HG03095 (cell line): Measurements from ENCODE around the gene LAMC2.
"Not testable (repeated sequence)": the region's sequence is repeated elsewhere in the genome, so short reads cannot be mapped to it uniquely, and the experiment has no call there.

Experiments
- ATAC-seq: cut with Tn5 transposase; IDR thresholded peaks from one replicate; pipeline ENCODE4 v1.9.1; 2021; ENCODE audit warnings: moderate library complexity; ENCODE audit not compliant: unreplicated experiment

LAMC2 gene

DNA sequence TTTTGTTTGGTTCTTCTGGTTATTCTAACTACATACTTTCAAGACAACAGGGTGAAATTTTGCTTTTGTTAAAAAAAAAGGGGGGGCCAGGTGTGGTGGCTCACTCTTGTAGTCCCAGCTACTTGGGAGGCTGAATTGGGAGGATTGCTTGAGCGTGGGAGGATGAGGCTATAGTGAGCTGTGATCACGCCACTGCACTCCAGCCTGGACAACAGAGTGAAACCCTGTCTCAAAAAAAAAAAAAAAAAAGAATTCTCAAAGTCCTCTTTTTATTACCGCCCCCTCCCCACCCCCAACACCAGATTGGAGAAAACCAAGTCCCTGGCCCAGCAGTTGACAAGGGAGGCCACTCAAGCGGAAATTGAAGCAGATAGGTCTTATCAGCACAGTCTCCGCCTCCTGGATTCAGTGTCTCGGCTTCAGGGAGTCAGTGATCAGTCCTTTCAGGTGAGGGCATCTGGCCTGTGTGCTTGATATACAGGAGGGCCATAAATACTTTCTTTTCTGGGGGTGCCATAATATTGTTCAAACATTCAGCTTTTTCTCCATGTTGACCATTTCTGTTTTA, 50.2 kb downstream of the LAMC2 start:
- no peak for ATAC-seq

DNA sequence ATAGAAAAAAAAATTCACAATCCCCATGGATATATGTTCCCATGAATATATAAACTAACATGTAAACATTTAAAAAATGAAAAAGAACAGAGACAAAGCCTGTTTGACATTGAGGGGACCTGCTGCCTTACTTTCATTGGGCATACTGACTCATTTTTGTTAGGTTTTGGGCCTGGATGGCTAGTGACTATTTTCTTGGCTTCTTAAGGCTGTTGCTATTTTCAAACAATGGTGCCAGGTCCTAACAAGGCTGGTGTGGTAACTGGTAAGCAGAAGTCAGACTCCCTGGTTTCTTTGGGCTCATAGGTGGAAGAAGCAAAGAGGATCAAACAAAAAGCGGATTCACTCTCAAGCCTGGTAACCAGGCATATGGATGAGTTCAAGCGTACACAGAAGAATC, 51.0 kb downstream of the LAMC2 start:
- no peak for ATAC-seq

DNA sequence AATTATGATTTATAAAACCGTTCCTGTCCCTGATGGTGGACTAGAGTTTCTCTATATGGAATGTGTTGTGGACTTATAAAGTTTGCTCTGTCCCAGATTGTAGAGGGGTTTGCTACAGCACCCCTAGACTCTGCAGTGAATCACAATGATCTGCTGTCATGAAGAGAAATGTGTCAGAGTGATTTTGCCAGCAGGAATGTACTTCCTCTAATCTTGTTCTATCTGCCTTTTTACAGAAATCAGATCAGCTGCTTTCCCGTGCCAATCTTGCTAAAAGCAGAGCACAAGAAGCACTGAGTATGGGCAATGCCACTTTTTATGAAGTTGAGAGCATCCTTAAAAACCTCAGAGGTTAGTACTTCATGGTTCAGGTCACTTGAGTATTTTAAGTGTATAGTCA, 52.0 kb downstream of the LAMC2 start:
- no peak for ATAC-seq

DNA sequence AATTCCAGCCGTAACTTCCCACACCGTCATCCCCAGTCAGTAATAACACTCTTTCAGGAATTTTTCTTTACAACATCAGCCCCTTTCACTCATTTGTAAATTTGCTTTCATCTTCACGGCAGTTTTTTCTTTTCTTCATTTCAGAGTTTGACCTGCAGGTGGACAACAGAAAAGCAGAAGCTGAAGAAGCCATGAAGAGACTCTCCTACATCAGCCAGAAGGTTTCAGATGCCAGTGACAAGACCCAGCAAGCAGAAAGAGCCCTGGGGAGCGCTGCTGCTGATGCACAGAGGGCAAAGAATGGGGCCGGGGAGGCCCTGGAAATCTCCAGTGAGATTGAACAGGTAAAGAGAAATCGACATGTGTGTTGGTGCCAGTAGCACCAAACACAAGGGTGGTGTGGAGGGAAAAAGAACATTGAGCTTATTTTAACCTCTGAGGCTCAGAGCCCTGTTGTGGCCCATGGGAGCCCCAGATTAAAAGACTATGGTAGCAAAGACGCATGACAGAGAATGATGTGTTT, 53.2 kb downstream of the LAMC2 start:
- ATAC-seq: no peak

DNA sequence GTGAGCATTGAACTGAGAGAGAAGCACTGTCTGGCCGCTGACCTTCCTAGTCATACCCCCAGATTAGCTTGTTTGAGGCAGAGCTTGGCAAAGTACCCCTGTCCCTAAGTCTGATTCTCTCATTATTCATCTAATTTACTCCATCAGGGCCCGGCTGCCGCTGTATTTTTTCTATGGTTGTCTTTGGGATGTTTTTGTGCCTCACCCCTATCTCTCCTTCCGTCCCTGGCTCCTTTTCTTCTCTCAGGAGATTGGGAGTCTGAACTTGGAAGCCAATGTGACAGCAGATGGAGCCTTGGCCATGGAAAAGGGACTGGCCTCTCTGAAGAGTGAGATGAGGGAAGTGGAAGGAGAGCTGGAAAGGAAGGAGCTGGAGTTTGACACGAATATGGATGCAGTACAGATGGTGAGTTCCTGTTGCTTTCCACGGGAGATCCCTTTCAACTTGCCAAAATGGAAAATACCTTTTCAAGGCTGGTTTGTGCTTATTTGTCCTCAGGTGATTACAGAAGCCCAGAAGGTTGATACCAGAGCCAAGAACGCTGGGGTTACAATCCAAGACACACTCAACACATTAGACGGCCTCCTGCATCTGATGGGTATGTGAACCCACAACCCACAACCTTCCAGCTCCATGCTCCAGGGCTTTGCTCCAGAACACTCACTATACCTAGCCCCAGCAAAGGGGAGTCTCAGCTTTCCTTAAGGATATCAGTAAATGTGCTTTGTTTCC, 53.9 kb downstream of the LAMC2 start:
- ATAC-seq: no peak

DNA sequence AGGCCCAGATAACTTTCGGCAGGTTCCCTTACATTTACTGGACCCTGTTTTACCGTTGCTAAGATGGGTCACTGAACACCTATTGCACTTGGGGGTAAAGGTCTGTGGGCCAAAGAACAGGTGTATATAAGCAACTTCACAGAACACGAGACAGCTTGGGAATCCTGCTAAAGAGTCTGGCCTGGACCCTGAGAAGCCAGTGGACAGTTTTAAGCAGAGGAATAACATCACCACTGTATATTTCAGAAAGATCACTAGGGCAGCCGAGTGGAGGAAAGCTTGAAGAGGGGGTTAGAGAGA, 54.4 kb downstream of the LAMC2 start:
- ATAC-seq: no peak

DNA sequence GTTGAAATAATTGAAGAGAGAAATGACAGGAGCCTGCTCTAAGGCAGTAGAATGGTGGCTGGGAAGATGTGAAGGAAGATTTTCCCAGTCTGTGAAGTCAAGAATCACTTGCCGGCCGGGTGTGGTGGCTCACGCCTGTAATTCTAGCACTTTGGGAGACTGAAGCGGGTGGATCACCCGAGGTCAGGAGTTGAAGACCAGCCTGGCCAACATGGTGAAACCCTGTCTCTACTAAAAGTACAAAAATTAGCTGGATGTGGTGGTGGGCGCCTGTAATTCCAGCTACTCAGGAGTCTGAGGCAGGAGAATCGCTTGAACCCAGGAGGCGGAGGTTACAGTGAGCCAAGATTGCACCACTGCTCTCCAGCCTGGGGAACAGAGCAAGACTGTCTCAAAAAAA, 54.8 kb downstream of the LAMC2 start:
- not testable (repeated sequence) for ATAC-seq

DNA sequence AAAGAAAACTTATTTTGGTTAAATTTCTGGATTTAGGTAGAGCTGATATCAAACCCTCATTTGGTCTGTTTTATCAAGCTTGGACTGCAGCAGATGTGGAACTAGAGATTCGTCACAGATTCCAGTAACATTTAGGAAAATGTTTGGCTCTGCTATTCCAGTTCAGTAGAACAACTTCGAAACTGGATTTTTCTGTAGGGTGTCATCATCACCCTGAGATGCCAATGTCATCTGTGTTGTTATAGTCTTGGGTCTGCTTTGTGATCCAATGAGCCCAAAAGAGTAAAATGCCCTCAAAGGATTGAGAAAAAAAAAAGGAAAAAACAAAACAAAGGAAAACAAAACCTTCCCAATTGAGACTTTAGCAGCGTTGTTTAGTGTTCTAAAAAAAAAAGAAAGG, 55.4 kb downstream of the LAMC2 start:
- ATAC-seq: no peak

DNA sequence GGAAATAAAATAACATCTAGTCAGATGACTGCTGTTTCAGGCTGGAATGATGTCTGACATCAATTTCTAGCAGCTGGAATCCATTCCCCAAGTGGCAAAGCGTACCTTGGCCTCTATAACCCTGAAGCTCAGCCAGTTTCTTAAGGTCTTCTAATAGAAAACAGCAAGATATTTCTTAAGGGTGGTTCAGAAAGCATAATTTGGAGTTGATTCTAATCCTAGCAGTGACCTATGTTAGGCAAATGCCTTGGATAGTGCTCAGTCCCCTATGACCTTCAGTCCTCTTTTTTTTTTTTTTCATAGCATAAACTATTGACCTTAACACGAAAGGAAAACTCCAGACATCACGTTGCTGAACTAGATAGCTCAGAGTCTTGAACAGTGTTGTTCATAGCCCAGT, 56.5 kb downstream of the LAMC2 start:
- no peak for ATAC-seq

DNA sequence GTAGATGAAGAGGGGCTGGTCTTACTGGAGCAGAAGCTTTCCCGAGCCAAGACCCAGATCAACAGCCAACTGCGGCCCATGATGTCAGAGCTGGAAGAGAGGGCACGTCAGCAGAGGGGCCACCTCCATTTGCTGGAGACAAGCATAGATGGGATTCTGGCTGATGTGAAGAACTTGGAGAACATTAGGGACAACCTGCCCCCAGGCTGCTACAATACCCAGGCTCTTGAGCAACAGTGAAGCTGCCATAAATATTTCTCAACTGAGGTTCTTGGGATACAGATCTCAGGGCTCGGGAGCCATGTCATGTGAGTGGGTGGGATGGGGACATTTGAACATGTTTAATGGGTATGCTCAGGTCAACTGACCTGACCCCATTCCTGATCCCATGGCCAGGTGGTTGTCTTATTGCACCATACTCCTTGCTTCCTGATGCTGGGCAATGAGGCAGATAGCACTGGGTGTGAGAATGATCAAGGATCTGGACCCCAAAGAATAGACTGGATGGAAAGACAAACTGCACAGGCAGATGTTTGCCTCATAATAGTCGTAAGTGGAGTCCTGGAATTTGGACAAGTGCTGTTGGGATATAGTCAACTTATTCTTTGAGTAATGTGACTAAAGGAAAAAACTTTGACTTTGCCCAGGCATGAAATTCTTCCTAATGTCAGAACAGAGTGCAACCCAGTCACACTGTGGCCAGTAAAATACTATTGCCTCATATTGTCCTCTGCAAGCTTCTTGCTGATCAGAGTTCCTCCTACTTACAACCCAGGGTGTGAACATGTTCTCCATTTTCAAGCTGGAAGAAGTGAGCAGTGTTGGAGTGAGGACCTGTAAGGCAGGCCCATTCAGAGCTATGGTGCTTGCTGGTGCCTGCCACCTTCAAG, 57.3 kb downstream of the LAMC2 start:
- ATAC-seq: no peak

DNA sequence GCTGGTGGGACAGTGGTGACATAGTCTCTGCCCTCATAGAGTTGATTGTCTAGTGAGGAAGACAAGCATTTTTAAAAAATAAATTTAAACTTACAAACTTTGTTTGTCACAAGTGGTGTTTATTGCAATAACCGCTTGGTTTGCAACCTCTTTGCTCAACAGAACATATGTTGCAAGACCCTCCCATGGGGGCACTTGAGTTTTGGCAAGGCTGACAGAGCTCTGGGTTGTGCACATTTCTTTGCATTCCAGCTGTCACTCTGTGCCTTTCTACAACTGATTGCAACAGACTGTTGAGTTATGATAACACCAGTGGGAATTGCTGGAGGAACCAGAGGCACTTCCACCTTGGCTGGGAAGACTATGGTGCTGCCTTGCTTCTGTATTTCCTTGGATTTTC, 58.4 kb downstream of the LAMC2 start:
- no peak for ATAC-seq

DNA sequence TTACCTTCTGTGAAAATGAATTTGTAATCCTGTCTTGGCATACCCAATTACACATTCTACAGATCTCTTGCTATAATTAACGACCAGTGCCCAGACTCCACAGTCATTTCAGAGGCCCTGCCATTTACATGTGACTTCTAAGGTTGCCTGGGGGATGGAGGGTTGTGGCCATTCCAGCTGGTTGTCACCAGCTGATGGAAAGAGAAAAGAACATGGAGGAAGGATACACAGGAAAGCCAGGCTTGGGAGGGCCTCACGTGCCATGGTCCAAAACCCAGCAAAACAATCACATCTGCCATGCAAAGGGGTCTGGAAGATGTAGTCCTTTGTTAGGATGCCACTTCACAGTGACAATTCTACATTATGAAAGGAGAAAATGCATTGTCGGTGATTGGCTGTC, 59.3 kb downstream of the LAMC2 start:
- ATAC-seq: no peak

DNA sequence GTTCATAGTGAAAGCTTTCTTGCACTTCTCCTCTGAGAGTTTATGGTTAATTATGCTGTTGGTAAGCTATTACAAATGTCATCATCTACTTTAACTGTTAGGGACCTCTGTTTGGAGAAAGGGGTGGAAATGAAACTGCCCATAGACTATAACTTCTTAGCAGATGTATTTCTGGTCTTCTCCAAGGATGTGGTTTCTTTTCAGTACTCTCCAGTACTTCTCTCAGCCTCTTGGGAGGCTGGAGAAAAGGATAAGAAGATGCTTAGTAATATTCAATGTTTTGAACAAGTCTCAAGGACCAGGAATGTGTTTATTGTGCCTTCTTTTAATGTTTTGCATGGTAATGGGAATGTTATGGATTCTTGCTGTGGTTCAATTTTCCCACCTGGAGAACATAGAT, 60.4 kb downstream of the LAMC2 start:
- no peak for ATAC-seq

DNA sequence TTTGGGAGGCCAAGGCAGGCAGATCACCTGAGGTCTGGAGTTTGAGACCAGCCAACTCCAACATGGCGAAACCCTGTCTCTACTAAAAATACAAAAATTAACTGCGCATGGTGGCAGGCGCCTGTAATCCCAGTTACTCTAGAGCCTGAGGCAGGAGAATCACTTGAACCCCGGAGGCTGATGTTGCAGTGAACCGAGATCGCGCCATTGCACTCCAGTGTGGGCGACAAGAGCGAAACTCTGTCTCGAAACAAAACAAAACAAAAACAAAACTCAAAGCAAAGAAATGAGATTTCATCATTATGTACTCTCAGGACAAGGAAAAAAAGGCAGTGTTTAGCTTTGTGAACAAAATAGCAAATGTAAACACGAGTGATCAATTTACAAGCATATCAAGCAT, 61.0 kb downstream of the LAMC2 start:
- ATAC-seq: no peak

DNA sequence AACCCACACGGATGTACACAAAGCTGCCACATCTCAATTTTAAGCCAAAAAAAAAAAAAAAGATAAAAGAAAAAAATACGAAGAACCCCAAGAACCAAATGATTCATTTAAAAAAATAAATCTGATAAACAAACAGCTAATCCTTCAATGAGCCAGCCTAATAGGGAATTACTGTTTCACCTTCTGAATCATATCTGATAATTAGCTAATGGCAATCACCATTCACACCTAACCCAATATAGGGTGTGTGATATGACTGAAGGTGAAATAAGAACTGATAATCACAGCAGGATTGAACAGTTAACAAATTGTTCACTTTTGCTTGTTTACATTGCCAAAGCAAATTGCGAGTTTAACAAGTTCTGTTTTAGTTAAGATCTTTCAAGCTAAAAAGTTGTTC, 61.4 kb downstream of the LAMC2 start:
- ATAC-seq: no peak

DNA sequence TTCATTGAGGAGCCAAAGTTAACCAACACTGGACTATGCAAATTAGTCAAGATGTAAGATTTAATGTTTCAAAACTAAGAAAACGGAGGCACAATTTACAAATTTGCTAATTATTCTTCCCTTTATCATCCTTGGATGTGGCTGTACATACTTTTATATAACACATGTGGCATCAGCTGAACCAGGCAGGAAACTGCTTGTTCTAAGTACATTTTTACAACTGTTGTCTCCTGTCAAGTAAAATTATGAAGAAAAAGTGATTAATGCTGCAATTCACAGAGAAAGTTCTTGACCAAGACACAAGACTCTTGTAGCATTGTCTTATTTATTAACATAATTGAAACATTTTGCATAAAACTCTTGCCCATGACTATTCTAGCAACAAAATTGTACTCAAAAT, 61.9 kb downstream of the LAMC2 start:
- no peak for ATAC-seq

DNA sequence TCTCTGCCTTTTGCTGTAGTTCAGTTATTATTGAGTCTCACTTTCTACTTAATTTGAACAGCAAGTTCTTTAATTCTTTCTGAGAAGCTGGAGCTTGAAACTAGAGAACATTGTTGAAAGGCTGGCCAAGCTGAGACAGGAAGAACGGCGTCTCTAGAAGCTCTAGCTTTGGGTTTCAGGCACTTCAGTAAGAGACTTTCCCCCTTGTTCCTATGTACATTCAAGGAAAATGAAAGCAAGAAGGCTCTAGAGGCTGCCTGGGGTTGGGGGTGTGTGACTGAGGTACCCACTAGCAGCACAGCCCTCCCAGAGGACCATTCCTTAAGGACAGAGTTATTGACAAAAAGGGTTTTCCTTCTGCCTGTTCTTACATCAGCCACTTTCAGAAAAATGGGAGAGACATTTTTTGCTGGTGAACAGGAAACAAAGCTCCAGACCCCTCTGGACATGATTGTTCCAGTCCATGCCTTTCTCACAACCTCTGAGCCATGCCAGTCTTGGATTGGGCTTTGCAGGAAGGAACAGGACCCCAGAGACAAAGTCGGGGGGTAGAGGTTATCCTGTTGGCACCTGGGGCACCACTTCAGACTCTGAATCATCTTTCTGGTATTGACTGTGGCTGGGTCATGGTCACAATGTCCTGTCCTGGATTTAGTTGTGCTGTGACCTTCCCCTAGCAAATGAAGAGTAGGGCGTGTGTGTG, 63.1 kb downstream of the LAMC2 start:
- no peak for ATAC-seq

DNA sequence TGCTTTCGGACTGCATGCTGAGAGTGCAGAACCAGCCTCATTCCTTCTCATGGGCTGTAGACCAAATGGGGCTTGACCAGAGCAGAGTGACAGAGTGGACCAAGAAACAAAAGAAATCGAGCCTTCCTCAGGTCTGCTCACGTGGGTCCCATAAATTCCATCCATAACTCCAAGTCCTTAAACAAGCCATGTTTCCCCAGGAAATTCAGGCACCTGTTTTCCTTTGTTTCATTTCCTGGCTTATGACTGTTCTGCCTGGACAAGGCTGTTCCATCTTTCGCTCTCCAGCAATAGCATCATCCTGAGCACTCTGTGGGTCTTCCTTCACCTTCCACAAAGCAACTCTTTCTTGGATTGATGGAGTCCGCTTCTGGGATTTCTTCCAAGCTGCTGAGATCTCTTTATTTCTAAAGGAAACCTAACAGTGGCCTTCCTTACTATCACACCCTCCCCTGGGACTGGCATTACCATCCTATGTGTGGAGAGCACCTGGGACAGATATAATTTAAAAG, 63.9 kb downstream of the LAMC2 start:
- no peak for ATAC-seq

DNA sequence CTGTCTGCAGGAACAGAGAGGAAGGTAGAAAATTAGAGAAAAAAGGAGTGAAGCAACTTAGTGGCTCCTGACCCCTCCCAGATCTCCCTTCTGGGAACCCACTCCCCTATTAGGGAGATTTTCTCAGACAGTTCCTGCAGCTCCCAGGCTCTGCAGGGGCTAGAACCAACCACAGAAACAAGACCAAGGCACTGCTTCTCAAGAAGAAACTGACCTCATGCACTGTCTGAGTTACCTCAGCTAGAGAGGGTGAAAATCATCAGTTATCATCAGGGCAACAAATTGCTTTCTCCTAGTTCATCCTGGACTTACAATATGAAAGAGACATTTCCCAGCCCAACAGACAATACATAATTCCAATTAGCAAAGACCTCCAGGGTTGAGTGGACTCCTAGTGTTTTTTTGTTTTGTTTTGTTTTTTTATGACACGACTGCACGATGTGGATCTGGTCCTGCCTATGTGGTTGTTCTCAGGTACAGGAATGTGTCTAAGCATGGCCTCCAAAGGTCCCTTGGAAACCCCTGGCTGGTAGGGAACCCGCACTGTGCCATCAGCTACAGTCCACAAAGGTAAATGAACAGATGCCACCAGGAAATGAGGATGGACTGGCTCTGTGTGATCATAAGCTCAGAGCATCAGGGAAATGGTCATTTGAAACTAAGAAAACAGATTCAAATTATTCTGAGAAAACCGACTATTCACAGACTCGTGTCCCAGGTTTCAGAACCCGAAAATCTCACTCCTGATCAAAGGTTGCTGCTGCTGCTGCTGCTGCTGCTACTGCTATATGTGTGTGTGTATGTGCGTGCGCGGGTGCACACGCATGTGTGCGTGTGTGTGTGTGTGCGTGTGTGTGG, 65.3 kb downstream of the LAMC2 start:
- no peak for ATAC-seq

DNA sequence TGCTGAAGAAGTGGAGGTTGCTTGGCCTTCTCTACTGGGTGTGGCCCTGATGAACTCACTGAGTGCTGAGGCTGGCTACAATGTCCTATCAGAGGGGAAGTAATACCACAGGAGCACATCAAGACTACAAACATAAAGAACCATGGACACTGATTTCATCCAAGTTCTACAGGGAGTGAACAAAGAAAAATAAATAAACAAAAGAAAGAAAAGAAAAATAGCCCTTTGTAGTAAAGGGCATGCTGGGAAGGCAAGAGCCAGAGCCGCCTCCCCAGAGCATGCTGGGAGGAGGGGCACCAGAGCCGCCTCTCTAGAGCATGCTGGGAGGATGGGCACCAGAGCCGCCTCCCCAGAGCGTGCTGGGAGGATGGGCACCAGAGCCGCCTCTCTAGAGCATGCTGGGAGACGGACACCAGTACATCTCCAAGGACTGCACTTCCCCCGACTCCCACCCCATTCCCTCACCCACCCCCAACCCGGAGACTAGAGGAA, 65.9 kb downstream of the LAMC2 start:
- ATAC-seq: no peak
